HT-29 (cell line): ENCODE data around the gene CDK19. TPM values are rescaled to one million over a fixed set of nuclear protein-coding genes. Genes with fewer than 3 reads are reported as not detected.
"Not testable (repeated sequence)": the region's sequence is repeated elsewhere in the genome, so short reads cannot be mapped to it uniquely, and the experiment has no call there.

Source experiments
- DNase-seq: peaks from one replicate; pipeline ENCODE4 v3.0.0-alpha.2; 2015; ENCODE audit warnings: low spot score
- total RNA-seq: library from RNA; depleted of rRNA; stranded (reverse); fragments of >200 nt; shearing (Covaris generic); gene quantifications from 2 replicates; pipeline ENCODE4 v1.2.3, GENCODE V29; 2014; rRNA removed

CDK19 gene
- total RNA-seq: 4.0 and 4.8 TPM in 2 replicates

- DNase-seq: peak; percentile 98
Measured at GRCh38 chr6:110815411-110816409, at the start of gene CDK19. CDK19 (minus strand) TSS chr6:110815469; CDS start chr6:110815136, 333 bp downstream.

DNA sequence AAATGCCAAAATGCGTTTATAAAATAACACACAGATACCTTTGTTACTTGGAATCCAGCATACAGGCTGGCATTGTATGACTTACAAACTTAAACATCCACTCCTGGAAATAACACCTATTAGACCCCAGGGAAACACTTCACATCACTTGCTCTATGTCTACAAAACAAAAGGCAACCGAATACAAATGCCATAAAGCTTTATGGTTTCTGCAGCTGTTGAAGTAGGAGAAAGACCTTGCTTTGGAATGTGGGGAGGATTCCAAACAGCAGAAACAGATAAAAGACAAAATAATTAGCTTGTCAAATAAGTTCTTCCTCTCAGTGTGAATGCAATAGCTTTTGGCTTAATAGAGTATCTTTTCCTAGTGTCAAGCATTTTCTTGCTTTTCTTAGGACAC lies 49.6 kb upstream of the CDK19 start:
- no peak for DNase-seq

GRCh38 chr6:110859335-110859792 lies 44.1 kb upstream of the CDK19 start:
- peak; percentile 7 for DNase-seq

GRCh38 chr6:110858562-110859214 lies 43.4 kb upstream of the CDK19 start:
- no peak for DNase-seq

DNA sequence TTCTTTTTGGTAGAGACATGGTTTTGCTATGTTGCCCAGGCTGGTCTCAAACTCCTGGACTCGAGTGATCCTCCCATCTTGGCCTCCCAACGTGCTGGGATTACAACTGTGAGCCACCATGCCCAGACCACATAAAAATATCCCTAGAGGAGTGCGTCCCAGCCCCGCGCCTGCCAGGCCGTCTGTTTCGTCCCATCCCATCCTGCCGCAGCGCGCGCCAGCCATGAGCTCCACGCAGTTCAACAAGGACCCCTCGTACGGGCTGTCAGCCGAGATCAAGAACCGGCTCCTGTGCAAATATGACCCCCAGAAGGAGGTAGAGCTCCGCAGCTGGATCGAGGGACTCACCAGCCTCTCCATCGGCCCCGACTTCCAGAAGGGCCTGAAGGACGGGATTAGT lies 42.7 kb upstream of the CDK19 start:
- DNase-seq: no peak

DNA sequence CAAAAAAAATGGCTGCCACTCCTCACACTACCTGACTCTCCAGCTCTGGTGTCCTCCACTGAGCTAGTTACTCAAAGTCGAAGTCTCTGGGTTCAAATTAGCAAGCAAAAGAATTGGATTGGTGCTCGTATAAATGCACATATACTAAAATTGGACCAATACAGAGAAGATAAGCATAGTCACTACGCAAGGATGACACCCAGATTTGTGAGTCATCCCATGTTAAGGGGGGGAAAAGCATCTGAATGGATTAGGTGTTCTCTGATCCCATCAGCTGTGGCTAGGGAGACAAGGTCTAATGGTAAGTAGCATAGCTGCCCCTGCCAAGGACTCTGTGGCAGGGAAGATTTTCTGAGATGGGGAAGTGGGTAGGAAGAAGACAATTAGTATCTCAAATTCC lies 41.0 kb upstream of the CDK19 start:
- DNase-seq: no peak

DNA sequence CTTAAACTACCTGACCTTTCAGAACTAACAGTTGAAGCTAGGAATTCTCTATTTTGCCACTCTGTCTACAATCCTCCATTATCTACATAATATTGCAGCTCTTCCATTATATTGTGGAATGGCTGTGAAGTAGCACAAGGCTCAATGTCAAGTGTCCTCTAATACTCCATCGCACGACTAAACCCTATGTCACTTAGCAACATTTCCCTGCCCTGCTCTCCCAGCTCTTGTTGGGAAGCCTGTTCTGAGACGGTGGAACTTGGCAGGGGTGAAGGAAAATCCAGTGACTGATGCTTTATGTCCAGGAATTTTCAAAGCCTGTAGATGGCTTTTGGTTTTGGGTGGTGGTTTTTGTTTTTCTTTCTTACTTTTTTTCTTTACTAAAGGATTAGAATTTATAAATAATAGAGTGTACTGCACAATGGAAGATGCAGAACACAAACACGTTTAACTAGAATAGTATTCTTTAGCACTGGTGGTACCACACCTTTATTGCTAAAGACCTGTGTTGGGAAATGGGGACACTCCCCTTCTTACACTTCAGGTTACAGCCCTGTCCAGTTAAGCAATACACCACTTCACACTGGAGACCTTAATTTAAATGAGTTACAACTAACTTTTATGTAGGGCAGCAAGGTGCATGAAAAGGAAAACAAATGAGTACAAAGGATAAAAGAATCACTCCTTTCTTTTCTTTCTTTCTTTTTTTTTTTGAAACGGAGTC lies 38.6 kb upstream of the CDK19 start:
- no peak for DNase-seq

GRCh38 chr6:110852773-110853172 lies 37.5 kb upstream of the CDK19 start:
- no peak for DNase-seq

DNA sequence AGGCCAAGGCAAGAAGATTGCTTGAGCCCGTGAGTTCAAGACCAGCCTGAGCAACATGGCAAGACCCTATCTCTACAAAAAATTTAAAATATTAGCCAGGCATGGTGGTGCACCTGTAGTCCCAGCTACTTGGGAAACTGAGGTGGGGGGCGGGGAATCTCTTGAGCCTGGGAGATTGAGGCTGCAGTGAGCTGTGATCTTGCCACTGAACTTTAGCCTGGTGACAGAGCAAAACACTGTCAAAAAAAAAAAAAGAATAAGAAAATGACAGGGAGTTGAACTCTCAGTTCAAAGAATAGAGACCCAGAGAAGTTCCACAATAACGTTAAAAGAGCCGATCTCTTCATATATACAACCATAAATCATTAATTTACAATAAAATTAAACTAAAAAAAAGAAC lies 34.5 kb upstream of the CDK19 start:
- no peak for DNase-seq

GRCh38 chr6:110841266-110841665 lies 26.0 kb upstream of the CDK19 start:
- DNase-seq: no peak

GRCh38 chr6:110835751-110836150 lies 20.5 kb upstream of the CDK19 start:
- DNase-seq: not testable (repeated sequence)

DNA sequence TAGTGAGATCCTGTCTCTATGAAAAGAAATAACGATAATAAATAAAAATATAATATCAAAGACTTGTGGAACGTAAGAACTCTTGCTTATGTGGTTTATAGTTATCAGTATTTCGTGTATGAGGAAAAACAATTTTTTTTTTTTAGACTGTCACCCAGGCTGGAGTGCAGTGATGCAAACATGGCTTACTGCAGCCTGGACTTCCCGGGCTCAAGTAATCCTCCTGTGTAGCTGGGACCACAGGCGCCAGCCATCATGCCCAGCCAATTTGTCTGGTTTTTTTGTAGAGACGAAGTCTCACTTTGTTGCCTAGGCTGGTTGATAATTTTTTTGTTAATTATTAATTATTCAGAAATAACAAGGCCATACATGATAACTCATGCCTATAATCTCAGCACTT lies 18.6 kb upstream of the CDK19 start:
- DNase-seq: no peak

- no peak for DNase-seq
Measured at GRCh38 chr6:110831405-110831804, 16.1 kb upstream of the CDK19 start.

DNA sequence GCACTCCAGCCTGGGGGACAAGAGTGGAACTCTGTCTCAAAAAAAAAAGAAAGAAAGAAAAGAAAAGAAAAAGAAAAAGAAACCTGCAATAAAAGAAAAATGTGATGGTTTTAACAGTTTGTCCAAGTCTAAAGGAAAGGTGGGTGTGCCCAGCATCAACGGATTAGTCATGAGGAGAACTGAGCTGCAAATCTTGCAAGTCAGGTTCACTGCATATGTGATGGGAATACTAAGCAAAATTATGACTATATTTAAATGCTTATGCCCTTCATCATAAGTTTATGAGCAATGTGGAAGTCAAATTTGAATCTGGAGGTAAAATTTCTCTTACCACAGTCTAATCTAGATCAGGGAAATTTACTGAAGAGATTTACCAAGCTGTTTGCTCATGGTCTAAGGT lies 13.1 kb upstream of the CDK19 start:
- DNase-seq: no peak

DNA sequence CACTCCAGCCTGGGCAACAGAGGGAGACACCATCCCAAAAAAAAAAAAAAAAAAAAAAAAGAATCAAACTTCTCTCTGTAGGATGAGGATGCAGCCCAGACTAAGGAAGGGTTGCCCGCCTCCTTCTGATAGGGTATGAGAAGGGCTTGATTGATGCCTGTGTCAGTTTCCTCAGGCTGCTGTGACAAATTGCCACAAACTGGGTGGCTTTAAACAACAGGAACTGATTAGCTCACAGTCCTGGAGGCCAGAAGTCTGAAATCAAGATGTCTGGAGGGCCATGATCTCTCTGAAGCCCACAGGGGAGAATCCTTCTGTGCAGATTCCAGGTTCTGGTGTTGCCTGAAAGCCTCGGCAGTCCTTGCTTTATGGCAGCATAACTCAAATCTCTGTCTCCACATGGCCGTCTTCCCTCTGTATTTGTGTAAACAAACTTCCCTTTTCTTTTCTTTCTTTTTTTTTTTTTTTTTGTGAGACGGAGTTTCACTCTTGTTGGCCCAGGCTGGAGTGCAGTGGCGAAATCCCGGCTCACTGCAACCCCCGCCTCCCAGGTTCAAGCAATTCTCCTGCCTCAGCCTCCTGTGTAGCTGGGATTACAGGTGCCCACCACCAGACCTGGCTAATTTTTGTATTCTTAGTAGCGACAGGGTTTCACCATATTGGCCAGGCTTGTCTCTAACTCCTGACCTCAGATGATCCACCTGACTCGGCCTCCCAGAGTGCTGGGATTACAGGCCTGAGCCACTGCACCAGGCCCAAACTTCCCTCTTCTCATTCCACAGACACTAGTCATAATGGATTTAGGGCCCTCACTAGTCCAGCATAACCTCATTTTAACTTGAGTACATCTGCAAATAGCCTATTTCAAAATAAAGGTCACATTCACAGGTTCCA lies 11.2 kb upstream of the CDK19 start:
- DNase-seq: no peak

- no peak for DNase-seq
Measured at GRCh38 chr6:110823146-110823545, 7.9 kb upstream of the CDK19 start.

DNA sequence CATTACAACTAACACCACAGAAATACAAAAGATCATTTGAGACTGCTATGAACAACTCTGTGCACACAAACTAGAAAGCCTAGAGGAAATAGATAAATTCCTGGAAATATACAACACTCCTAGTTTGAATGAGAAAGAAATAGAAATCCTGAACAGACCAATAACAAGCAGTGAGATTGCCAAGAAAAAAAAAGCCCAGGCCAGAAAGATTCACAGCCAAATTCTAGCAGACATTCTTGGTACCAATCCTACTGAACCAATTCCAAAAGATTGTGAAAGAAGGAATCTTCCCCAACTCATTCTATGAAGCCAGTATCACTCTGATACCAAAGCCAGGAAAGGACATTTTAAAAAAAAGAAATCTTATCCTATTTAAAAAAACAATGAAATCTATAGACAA lies 7.0 kb upstream of the CDK19 start:
- no peak for DNase-seq

GRCh38 chr6:110816677-110817076 lies 1.4 kb upstream of the CDK19 start:
- no peak for DNase-seq

DNA sequence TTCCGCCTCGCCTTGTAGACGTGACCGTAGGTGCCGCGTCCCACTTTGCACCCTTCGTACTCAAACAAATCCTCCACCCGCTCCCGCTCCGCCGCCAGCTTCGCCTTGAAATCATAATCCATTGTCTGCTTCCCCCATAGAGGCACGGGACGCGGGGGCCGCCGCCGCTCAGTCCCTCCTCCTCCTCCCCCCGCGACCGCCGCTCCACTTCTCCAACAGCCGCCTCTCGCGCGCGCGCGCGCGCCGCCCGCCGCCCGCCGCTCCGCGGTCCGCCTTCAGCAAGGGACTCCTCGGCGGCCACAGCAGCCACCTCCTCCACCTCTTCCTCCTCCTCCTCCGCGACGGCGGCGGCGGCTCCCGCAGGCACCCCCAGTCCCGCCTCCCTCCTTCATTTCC lies 256 bp downstream of the CDK19 start:
- DNase-seq: no peak

DNA sequence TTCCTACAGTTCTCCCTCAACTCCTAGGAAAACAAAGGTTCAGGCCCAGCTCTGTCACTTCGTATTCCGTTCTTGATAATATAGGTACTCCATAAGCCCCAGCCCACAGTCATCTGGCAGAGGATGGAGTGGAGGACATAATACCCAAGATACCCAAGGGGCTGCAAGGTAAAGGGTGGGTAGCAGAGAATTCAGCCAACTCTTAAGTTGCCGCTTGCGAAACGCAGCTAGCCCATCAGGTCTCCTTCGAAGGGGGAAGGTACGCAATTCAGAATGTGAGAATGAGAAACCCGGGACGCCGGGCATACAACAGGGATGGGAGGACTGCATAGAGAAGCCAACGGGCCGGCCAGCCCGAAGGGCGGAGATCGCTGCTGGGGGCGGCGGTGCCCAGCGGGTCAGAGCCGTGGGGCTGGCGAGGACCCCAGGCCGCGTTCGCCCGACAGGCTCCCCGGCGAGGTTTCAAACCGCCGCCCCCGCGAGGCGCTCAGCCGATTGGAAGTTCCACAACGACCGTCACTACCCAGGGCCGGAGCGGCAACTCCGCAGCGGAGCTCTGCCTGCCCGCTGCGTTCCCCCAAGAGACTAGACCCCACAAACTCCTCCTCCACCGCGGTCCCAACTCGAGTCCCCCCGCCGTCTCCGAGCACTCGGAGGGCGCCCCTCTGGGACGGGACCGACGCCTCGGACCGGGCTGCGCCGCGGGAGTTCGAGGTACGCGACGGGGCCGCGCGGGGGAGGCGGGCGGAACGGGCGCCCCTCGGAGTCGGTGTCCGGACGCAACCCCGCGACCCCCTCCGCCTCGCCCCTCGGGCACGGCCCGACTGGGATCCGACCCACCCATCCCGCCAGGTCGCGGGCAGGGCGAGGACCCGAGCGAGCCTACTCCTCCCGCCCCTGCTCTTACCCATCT lies 911 bp downstream of the CDK19 start:
- DNase-seq: peak; percentile 48
